Effector CD4-positive, alpha-beta T cell (primary cell): ENCODE data around the gene SH3BGRL3.
"Not testable (repeated sequence)": the region's sequence is repeated elsewhere in the genome, so short reads cannot be mapped to it uniquely, and the experiment has no call there.

Experiments
- DNase-seq: peaks from one replicate; pipeline ENCODE4 v3.0.0-alpha.2; 2020
- total RNA-seq: gene quantifications from one replicate; lab custom pipeline; 2026; lab: John Stamatoyannopoulos, UW

Gene SH3BGRL3
- total RNA-seq, result 124 reads per million, percentile 86 among the genes with 10 or more reads in this experiment

- DNase-seq, result peak; percentile 84
Observed at GRCh38 chr1:26279456-26280332, at the start of gene SH3BGRL3. Gene SH3BGRL3, plus strand, starts transcription at chr1:26280086. Its CDS starts 70 bp downstream, at chr1:26280156.

- not testable (repeated sequence) for DNase-seq
Observed at GRCh38 chr1:26230682-26231081, 49.2 kb upstream of the SH3BGRL3 start.

GRCh38 chr1:26233903-26234643, 45.8 kb upstream of the SH3BGRL3 start, which contains the start of gene CEP85:
Gene CEP85, plus strand, starts transcription at chr1:26234200. Its CDS starts 5,584 bp downstream, at chr1:26239784.
- peak; percentile 98 for DNase-seq

GRCh38 chr1:26234644-26235370, 45.1 kb upstream of the SH3BGRL3 start:
- DNase-seq, result no peak

GRCh38 chr1:26237230-26237966, 42.5 kb upstream of the SH3BGRL3 start:
- no peak for DNase-seq

GRCh38 chr1:26239936-26240335, 40.0 kb upstream of the SH3BGRL3 start:
- no peak for DNase-seq

GRCh38 chr1:26252718-26253117, 27.2 kb upstream of the SH3BGRL3 start:
- no peak for DNase-seq

GRCh38 chr1:26254404-26254803, 25.5 kb upstream of the SH3BGRL3 start:
- DNase-seq, result no peak

GRCh38 chr1:26257222-26257621, 22.7 kb upstream of the SH3BGRL3 start:
- DNase-seq, result no peak

GRCh38 chr1:26259005-26259404, 20.9 kb upstream of the SH3BGRL3 start:
- DNase-seq, result no peak

GRCh38 chr1:26259578-26259977, 20.3 kb upstream of the SH3BGRL3 start:
- DNase-seq, result no peak

GRCh38 chr1:26263212-26263611, 16.7 kb upstream of the SH3BGRL3 start:
- no peak for DNase-seq

- no peak for DNase-seq
Observed at GRCh38 chr1:26265405-26265804, 14.5 kb upstream of the SH3BGRL3 start.

GRCh38 chr1:26268290-26269197, 11.3 kb upstream of the SH3BGRL3 start:
- no peak for DNase-seq

- no peak for DNase-seq
Observed at GRCh38 chr1:26269198-26269550, 10.7 kb upstream of the SH3BGRL3 start.

- DNase-seq, result no peak
Observed at GRCh38 chr1:26274801-26275425, 5.0 kb upstream of the SH3BGRL3 start.

GRCh38 chr1:26275580-26276431, 4.1 kb upstream of the SH3BGRL3 start:
- DNase-seq, result peak; percentile 63

- DNase-seq, result no peak
Observed at GRCh38 chr1:26276432-26276838, 3.5 kb upstream of the SH3BGRL3 start.

- no peak for DNase-seq
Observed at GRCh38 chr1:26277261-26277661, 2.6 kb upstream of the SH3BGRL3 start.

- no peak for DNase-seq
Observed at GRCh38 chr1:26277719-26278118, 2.2 kb upstream of the SH3BGRL3 start.
